Panc1 (cell line): Measurements from ENCODE around the gene OR2T29. TPM values are rescaled to one million over a fixed set of nuclear protein-coding genes. Genes with fewer than 3 reads are reported as not detected.

Source experiments
- ATAC-seq: fragments of 200-7000 bp; cut with Tn5 transposase; 2 replicates; pipeline ENCODE4 v1.9.1; 2020; ENCODE audit warnings: mild to moderate bottlenecking, moderate library complexity
- BruUV-seq: library from RNA; stranded (reverse); fragments of 400-500 nt; replicated peaks from 2 replicates; lab custom pipeline; 2021; lab: Mats Ljungman, UMichigan
- CTCF ChIA-PET: fragments of 300-600 bp; sonication (Branson Sonifier 250); formaldehyde crosslinking; loops from one replicate; lab custom pipeline; 2022; ENCODE audit warnings: antibody characterized with exemption; lab: Charles Lee
- POLR2A ChIA-PET: fragments of 300-600 bp; sonication (Branson Sonifier 250); formaldehyde crosslinking; loops from one replicate; lab custom pipeline; 2022; ENCODE audit warnings: antibody characterized with exemption; lab: Charles Lee
- DNase-seq: peaks from one replicate; pipeline ENCODE4 v3.0.0-alpha.2; 2010; ENCODE audit warnings: low read depth, low spot score
- H3K27ac ChIP-seq: 2 replicates; pipeline ENCODE4 v1.5.1; 2011; ENCODE audit warnings: mild to moderate bottlenecking, low read length, inconsistent platforms
- H3K27me3 ChIP-seq: fragments of 200-500 bp; sonication (Bioruptor generic); 2 replicates; pipeline ENCODE4 v1.6.0; 2014; ENCODE audit warnings: low read length, inconsistent platforms; ENCODE audit not compliant: control insufficient read depth, insufficient read depth
- H3K36me3 ChIP-seq: fragments of 200-500 bp; sonication (Bioruptor generic); 2 replicates; pipeline ENCODE4 v1.5.1; 2014; ENCODE audit warnings: inconsistent platforms, mild to moderate bottlenecking, low read length, moderate library complexity; ENCODE audit not compliant: control insufficient read depth, insufficient read depth
- H3K4me1 ChIP-seq: 2 replicates; pipeline ENCODE4 v1.5.1; 2011; ENCODE audit warnings: inconsistent platforms, mild to moderate bottlenecking, low read length, moderate library complexity; ENCODE audit not compliant: control insufficient read depth, insufficient read depth
- H3K4me3 ChIP-seq, 2 experiments: 2 replicates each; pipeline ENCODE4 v1.5.1; 2011 to 2012; ENCODE audit warnings: low read depth in 2 of 2, low read length in 2 of 2, mild to moderate bottlenecking in 2 of 2, inconsistent platforms in 1 of 2, moderate library complexity in 1 of 2
- H3K9me3 ChIP-seq: fragments of 200-500 bp; sonication (Bioruptor generic); 2 replicates; pipeline ENCODE4 v1.5.1; 2014; ENCODE audit warnings: low read depth, mild to moderate bottlenecking, inconsistent platforms, low read length, moderate library complexity; ENCODE audit not compliant: control insufficient read depth, insufficient read depth
- CTCF ChIP-seq: fragments of 450-650 bp; IDR thresholded peaks from 2 replicates; pipeline ENCODE4 v1.5.1; 2017; ENCODE audit warnings: mild to moderate bottlenecking
- POLR2AphosphoS5 ChIP-seq: IDR thresholded peaks from 2 replicates; pipeline ENCODE4 v1.6.1; 2012; ENCODE audit warnings: mild to moderate bottlenecking, low read depth, low read length, moderate library complexity
- REST ChIP-seq, 2 experiments: IDR thresholded peaks; 2 replicates each; pipeline ENCODE4 v1.6.1; 2011 to 2012; ENCODE audit warnings: low read depth in 2 of 2, control low read depth in 1 of 2, low read length in 1 of 2, mild to moderate bottlenecking in 1 of 2, moderate library complexity in 1 of 2; ENCODE audit not compliant: insufficient read depth in 1 of 2
- SIN3A ChIP-seq: IDR thresholded peaks from 2 replicates; pipeline ENCODE4 v1.6.1; 2012; ENCODE audit warnings: low read depth, mild to moderate bottlenecking, low read length, moderate library complexity, borderline replicate concordance; ENCODE audit not compliant: insufficient read depth
- TCF7L2 ChIP-seq: IDR thresholded peaks from 2 replicates; pipeline ENCODE4 v1.6.1; 2011; ENCODE audit warnings: mild to moderate bottlenecking, low read depth, low read length, inconsistent platforms
- in situ Hi-C: cut with HindIII; loops from 2 replicates; pipeline ENCODE4 v1.10.0; 2016; ENCODE audit warnings: low sequenced_read_pairs, low pct_unique_long_range_greater_than_20kb
- intact Hi-C: fragments of 100-400 bp; cut with micrococcal nuclease; formaldehyde crosslinking; loops from one replicate; pipeline ENCODE4 v1.10.0; 2022; ENCODE audit not compliant: unreplicated experiment
- total RNA-seq: library from RNA; stranded (reverse); gene quantifications from one replicate; pipeline ENCODE4 v1.2.1, GENCODE V29; 2021; ENCODE audit not compliant: unreplicated experiment

Gene OR2T29
- total RNA-seq, 1 experiment from 2014 or later = not detected

GRCh38 chr1:248592655-248593054 lies 30.1 kb upstream of the OR2T29 start:
- in situ Hi-C loops (no loop called here), intact Hi-C loops (no loop called here)
- BruUV-seq = no TSS peak
- DNase-seq = no peak
- Histone ChIP-seq H3K4me3 (no peak overlapping the region), H3K36me3 (no peaks in the 10 kb centered on the region), H3K27ac (no peak overlapping the region), H3K27me3 (no peaks in the 10 kb centered on the region), H3K4me1 (no peaks in the 10 kb centered on the region), H3K9me3 (peaks cover 2% of the 10 kb centered on the region; the same call in 1 of the 2 replicates)
- TF ChIP-seq POLR2AphosphoS5 = no peak
- TF ChIP-seq SIN3A = no peak
- no peak for TF ChIP-seq REST (IDR thresholded peaks at IDR 0.05; ENCODE audit: insufficient read depth in 1 of 2, low read depth in 2 of 2, low read length in 1 of 2)
- no peak for TF ChIP-seq CTCF
- no peak for TF ChIP-seq TCF7L2
- POLR2A ChIA-PET = no interaction called here
- CTCF ChIA-PET = no interaction called here
- ATAC-seq = no peak

GRCh38 chr1:248590055-248590454 lies 27.5 kb upstream of the OR2T29 start:
- Histone ChIP-seq H3K4me3 (no peak overlapping the region), H3K9me3 (peaks cover 4% of the 10 kb centered on the region; the same call in 1 of the 2 replicates), H3K36me3 (no peaks in the 10 kb centered on the region), H3K4me1 (no peaks in the 10 kb centered on the region), H3K27me3 (no peaks in the 10 kb centered on the region), H3K27ac (no peak overlapping the region)
- intact Hi-C loops = no loop called here
- no TSS peak for BruUV-seq
- TF ChIP-seq SIN3A (no peak), POLR2AphosphoS5 (no peak), REST (IDR thresholded peaks at IDR 0.05; ENCODE audit: insufficient read depth in 1 of 2, low read depth in 2 of 2, low read length in 1 of 2) (no peak), TCF7L2 (no peak), CTCF (no peak)
- ChIA-PET POLR2A (no interaction called here), CTCF (no interaction called here)
- no peak for DNase-seq
- in situ Hi-C loops = no loop called here
- ATAC-seq = no peak
